Stimulated activated CD8-positive, alpha-beta memory T cell treated with anti-CD3 and anti-CD28 coated beads, Interleukin-4, amount 100 ng/mL, for 1 hour (primary cell): ENCODE measurements around the gene CFAP20.

Experiments
- DNase-seq, 2 donors: peaks; one replicate each; pipeline ENCODE4 v3.0.0-alpha.2; 2020; ENCODE audit warnings: low read depth in 2 of 2, low spot score in 1 of 2

Gene CFAP20

DNA sequence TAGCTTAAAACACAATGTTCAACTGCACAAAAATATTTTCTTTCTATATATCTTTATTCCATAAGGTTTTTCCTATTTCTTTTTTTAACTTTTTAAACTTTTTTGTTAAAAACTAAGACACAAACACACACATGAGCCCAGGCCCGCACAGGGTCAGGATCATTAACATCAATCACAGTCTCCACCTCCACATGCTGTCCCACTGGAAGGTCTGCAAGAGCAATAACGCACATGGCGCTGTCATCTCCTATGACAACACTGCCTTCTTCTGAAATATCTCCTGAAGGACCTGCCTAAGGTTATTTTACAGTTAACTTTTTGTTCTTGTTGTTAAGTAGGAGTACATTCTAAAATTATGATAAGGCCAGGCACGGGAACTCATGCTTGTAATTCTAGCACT lies 4.1 kb downstream of the CFAP20 start:
- DNase-seq, result no peak

DNA sequence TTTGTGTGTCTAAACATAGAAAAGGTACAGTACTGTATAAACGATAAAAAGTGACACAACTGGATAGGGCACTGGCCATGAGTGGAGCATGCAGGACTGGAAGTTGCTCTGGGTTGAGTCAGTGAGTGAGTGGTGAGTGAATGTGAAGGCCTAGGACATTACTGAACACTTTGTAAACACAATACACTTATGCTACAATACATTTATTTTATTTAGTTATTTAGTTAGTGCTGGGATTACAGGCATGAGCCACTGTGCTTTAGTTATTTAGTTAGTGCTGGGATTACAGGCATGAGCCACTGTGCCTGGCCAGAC lies 4.6 kb downstream of the CFAP20 start:
- no peak for DNase-seq

DNA sequence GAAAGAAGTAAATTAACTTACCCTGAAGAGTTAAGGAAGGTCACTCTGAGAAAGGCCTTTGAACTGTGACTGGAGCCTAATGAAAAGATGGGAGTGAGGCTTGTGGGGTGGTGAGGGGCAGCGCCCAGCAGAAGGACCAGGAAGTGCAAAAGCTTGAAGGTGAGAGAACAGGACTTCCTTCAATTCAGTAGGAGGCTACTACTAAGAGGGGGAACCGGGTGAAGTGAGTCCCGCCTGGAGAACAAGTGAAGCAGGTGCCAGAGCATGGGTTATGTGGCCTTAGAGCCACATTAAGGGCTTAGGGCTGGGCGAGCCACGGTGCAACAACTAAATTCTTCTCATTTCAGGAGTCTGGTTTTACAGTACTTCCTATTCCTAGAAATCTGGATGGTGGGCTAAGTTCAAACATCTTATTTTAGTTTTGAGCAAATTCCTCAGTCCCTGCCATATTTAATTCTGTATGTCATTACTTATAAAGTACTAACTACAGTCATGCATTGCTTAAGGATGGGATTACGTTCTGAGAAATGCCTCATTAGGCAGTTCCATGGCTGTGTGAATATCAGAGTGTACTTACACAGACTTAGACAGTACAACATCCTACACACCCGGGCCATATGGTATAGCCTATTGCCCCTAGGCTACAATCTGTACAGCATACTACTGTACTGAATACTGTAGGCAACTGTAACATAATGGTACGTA lies 5.1 kb downstream of the CFAP20 start:
- DNase-seq, result no peak

DNA sequence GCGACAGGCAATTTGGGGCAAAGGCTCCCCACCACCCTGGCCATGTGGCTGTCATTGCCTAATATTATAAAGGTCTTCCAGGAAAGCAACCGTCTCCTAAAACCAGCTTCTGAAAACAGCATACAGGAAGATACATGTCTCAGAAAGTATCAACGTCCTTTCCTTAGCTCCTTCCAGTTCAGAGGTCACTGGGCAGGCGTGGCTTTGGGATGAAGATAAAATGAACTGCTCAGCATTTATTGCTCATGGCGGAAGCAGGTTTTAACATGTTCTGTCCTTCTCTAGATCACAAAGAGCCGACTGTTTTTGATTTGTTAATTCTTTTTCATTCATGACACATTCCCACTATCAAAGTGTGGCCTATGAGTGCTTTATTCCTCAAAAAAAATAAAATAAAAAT lies 8.0 kb downstream of the CFAP20 start:
- no peak for DNase-seq

DNA sequence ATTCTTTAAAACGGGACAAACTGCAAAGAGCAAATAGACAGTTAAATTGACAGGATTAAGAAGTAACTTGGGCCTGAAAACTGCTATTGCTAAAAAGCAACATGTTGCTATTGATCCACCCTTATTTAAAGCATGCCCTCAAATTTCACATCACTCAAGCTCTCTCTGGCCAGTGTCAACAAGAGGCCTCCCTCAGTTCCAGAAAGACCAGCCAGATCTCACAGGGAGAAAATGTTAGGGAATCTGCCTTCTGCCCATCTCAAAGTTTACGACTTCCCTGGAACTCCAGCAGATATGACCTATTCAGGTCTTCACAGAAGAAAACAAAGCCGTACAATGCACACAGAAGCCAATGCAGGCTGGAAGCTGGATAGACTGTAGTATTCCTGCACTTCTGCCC lies 8.9 kb downstream of the CFAP20 start:
- DNase-seq, result no peak

DNA sequence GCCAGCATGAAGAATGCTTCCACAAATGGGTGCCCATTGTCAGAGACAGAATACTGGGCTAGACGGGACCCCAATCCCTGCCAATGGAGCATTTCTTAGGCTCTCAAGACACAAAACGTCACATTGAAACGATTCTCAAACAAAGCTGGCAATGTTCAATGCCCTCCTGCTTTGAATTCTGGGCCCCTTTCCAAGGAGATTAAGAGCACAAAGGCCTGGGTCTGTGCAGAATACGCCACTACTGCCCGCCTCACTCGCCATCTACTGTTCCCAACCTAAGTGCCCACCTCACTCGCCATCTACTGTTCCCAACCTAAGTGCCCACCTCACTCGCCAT lies 9.7 kb downstream of the CFAP20 start:
- DNase-seq, result no peak

DNA sequence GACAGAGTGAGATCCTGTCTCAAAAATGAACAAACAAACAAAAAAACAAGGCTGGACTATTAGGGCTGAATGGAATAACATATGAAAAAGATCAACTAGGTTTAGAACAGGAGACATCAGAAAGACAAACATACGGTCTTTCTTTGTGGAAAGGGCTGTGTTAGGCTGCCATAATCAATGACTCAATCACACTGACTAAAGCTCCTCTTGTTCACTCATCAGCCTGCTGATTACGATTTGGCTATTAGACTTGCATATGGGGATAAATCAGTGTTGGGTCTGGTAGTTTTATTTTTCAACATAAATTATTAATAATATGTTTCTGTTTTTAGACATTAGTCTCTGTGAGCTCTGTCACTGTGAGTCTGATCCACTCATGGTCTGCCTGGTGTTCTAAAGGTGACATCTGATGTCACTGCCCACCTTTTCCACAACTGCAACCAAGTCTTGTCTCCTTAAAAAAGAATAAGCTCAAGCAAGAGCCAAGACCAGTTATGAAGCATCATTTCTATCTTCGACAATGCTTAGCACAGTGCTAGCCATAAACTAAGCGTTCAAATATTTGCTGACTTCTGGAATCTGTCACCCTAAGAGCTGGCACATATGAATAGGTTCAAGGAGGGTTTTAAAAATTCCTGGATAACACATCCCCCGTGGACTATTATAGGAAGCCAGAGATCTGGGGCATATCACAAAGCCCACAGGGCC lies 10.2 kb downstream of the CFAP20 start:
- no peak for DNase-seq

DNA sequence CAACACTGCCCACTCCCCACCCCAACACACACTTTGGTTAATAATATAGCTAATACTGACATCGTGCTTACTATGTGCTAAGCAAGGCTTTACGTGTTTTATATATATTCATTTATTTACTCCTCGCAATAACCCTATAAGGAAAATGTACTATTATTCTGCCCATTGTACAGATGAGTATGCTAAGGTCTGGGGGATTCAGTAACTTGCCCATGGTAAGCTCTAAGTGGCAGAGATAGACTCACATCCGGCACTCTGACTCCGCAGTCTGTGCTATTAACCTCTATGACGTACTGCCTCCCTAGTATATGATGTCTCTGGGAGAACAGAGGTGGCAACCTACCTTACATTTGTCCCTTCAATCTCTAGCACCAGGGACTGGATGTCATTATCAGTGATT lies 12.7 kb downstream of the CFAP20 start:
- DNase-seq, result no peak

DNA sequence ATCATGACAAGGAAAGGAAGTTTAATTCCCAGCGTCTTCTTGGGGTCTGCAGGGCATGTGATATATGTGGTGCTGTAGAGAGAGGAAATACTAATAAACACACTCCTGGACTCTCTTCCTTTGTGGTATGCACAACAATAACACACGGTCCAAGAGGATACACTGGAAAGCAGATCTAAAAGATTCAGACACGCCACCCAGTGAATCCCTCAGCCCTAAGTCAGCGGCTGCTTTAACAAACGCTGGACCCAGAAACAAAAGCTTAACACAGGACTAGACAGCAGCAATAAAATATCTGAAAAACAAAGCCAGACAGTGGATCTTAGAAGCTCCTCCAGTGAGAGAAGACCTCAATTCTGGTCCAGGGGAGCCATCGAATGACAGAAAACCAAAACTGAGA lies 13.1 kb downstream of the CFAP20 start:
- no peak for DNase-seq

DNA sequence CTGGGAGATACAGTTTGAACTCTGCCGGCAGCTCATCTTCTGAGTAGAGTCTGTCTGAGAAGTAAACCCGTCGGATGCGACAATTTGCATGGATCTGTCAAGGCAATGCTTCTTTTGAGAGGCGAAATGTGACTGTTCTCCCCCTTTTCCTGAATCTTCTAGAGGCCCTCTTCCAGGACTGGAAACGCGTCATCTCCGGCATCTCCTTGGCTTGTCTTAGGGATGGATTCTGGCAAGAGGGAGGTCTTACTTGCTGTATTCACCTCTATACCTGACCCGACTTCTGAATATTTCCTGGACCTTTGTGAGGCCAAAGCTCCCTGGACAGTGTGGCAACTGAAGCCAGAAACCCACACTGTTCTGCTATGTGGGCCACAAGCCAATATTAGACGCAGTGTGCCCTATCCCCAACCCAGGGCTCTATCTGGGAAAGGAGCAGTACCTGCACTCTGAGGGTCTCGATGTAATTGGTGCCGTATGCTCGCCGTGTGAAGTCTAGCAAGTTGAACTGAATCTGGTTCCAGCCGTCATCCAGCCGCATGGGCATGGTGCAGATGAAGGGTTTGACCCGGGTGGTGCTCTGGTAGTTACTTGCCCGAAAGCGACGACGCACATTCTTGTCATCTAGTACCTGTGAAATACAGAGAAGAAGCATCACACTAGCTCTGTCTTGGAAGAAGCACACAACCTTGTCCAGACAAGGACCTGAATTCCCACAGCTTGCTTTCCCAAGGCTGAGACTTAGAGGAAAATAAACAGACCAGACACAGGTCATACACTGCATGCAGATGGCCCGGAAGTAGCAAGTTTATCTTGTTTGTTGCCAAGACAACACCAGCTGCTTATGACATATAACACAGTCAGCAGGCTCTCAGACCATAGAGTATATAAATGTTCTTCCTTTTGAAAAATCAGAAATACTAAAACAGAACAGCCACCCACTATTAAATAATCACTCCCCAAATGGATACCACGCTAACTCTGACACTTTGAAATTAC lies 14.1 kb downstream of the CFAP20 start:
- no peak for DNase-seq

DNA sequence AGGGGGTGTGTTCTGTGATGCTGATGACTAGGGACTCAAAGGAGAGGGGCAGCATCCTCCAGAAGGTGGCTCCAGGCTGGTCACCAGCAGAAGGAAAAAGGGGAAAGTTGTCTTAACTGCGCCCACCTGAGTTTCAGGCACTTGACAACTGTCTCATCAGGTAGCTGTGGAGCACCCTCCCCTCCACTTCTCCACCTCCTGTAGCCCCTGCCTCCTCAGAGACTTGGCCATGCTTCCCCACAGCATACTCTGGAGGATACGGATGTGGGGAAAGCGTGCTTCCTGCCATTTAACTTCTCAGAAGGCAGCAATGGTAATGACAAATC lies 17.9 kb downstream of the CFAP20 start:
- no peak for DNase-seq

DNA sequence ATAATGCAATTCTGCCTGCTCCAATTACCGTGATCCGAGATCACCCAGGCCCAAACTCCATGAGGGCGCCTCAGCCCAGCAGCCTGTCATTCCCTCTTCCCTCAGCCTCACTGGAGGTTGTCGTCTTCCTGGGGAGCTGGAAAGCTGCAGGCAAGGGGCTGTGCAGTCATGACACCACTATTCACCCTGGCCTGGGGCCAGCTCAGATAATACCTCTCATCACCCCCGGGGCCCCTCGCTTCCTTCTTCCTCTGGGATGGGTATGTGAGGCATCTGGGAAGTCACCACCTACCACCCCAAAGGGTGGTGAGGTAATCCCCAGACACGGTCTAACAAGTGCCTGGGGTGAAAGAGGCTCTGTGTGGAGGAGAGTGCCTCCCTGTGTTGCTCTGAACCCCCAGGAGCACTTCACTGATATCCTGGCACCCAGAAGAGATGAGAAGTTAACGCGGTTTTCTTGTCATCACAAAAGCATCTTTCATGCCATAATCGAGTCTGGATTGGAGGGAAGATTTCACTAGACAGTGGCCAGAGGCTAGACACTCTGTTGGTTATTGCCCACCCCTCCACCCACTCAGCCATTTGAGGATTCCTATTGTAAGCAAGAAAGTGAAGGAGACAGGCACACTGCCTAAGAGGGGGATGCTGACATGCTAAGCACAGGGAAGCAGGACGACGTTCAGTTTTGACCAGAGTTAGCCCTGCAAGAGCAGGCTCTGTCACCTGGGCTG lies 18.4 kb downstream of the CFAP20 start:
- DNase-seq, result no peak

DNA sequence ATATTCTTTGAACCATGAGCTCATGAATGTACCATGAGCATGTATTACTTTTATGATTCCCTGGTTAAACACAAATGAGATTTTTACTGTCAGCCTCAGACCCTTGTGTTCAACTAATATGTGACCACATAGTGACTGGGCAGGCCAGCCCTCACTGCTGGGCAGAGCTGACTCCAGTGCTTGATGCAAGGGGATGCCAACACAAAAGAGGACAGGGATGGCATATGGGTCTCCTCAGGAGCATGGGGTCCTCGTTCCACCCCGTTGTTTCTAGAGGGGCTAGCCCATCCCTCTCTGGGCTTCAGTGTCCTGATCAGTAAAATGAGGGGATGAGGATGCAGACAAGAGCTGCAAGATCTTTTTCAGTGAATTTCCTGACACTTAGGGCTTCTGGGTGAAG lies 19.3 kb downstream of the CFAP20 start:
- no peak for DNase-seq

DNA sequence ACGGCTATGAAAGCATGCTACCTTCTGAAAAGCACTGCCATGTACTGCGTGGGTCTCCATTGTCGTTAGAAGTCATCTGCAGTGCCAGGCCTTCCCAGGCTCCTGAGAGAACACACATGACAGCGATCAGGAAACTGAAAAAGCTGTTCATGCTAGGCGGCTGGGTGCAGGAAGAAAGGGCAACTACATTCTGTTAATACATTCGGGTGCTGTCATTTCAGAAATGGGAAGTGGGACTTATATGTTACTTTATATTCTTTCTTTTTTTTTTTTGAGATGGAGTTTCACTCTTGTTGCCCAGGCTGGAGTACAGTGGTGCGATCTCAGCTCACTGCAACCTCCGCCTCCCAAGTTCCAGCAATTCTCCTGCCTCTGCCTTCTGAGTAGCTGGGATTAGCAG lies 19.9 kb downstream of the CFAP20 start:
- no peak for DNase-seq

DNA sequence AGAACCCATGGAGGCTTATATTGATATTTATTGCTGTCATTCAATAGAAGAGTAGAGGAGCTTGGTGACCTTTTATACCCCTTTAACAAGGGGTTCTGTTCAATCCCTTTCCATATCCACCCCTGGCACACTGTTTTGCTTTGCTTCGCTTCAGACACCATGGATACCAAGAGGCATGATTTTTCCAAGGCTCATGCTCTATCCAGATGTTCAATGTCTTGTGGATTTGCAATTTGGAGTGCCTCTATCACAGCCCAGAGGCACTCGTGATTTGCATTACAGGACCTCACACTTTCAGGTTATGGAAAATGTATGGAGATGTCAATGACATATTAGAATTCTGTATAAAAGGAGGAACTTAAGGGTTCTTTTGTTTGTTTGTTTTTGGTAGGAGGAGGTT lies 21.5 kb downstream of the CFAP20 start:
- DNase-seq, result no peak

DNA sequence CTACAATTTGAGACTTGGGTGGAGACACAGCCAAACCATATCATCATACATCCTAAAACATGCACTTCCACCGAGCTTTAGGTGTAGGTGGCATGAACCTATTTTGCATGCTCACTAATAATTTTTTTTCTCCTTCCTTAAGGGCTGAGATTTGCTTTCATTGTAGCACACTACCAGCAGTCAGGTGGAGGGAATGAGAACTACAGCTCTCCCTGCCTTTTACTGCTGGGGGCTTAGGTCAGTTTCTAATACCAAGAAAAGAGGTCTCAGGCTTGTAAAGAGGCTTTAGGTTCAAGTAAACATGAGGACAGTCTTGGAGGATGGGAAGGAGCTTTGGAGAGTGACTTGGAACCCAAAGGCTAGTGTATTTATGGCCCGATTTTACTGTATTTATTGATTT lies 22.0 kb downstream of the CFAP20 start:
- DNase-seq, result no peak

DNA sequence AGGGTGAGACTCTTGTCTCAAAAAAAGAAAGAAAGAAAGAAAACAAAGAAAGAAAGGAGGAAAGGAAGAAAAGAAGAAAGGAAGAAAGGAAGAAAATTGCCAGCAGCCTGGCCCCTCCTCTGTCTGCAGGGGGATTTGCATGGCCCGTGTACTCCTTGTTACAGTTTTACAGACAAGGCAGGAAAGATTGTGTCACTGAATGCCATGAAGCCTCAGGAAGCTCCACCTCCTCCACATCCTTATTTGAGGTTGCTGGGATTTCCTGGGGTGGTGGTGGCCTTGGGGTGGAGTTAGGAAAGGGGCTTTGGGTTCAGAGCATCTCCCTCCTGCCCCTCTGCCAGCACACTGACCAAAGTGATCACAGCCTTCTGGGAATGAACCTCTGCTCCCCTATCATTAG lies 23.6 kb downstream of the CFAP20 start:
- no peak for DNase-seq

DNA sequence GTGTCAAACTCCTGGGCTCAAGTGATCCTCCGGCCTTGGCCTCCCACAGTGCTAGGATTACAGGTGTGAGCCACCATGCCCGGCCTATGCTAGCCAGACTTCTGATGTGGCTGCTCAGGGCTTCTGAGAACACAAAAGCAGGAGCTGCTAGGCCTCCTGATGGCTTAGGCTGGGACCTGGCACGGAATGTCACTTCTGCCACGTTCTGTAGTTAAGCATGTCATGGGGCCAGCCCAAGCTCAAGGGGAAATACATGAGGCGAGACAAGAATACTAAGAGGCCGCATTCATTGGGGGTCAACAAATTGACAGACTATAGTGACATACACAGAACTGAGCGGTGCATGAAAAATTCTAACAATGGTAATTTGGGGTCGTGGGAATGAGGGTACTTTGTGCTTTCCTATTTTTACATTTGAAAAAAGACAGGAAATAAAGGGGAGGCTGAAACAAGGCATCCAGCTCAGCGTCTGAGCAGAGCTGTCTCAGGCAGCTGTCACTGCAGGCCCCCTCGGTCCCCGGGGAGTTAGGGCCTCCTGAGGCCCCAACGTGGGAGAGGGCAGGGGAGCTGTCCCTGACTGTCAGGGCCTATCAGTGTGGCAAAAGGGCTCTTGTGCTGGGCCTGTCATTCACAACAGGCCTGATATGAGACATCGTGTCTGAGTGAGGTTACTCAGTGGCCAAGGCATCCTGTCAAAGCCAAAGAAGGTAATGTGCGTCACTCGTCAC lies 26.4 kb downstream of the CFAP20 start:
- no peak for DNase-seq

DNA sequence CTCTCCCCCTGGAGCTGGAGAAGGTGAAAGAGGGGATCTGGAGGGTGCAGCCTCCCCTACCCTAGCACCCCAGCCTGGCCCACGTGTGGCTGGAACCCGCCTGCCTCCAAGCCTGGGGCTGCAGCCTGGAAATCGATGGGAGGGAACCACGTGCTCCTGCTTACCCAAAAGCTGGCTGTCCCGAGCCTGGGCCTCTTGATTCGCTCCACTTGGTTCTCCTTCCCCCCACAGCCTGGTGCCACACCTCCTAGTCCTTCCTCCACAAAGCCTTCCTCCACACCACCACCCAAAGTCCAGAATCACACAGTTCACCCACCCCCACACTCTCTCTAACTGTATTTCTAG lies 29.3 kb downstream of the CFAP20 start:
- no peak for DNase-seq

DNA sequence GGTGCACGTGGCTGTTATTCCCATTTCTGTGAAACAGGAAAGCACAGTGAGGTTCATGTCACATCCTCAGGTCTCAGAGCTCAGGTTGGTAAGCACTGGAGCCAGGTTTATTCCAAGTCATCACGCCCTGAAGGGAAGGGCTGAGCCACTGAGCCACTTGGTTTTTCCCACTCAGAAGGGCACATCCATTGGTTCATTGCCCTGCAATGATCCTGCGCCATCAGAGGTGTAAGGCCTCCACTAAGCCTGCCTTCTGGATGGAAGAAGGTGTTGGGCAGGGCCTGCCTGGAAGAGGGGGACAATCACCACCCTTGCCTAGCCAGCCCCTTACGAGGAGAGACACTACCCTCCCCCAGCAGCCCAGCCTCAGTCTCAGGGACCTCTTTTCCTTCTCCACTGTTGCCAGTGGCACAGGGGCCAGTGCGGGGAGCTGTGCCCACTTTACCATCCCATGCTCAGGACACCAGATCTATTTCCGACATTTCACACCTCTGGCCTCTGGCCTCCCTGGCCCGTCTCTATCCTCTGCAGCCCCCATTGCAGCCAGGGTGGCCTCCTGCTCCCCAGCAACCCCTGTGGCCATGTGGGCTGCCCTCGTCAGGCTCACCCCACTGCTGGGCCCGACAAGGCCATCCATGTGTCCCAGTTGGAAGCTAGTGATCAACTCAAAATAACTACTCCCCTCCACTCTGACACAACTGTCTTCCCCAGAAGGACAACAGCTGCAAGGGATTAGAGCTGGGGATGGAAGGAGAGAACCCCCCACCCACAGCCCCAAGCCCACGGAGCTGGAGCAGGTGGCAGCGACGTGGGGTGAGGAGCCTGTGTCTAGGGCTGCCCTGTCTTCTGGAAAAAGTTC lies 29.9 kb downstream of the CFAP20 start:
- no peak for DNase-seq
